ENCODE results near the gene TM4SF1.

Gene TM4SF1

GRCh38 chr3:149363053-149363452, 14.4 kb downstream of the TM4SF1 start:
- no peak for TF ChIP-seq CTCF (IDR thresholded peaks at IDR 0.05; ENCODE audit: insufficient read depth, low read depth, low read length, missing control alignments)
- no peak overlapping the region for H3K4me3 ChIP-seq (ENCODE audit: low read length)
- peak; percentile 88 for DNase-seq (ENCODE audit: low read depth)

DNA sequence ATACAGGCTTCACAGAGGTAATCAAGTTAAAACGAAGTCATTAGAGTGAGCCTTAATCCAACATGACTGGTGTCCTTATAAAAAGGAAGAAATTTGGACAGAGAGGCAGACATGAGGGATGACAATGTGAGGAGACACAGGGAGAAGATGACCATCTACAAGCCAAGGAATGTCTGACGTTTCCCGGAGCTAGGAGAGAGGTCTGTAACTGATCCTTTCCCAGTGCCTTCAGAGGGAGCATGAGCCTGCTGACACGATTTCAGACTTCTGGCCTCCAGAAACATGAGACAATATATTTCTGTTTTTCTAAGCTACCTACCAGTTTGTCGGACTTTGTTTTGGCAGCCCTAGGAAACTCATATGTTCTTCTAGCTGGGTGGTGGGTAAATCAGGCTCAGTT, 15.1 kb downstream of the TM4SF1 start:
- no peak for DNase-seq (ENCODE audit: low read depth)
- H3K4me3 ChIP-seq (ENCODE audit: low read length) = no peak overlapping the region
- TF ChIP-seq CTCF (IDR thresholded peaks at IDR 0.05; ENCODE audit: insufficient read depth, low read depth, low read length, missing control alignments) = no peak

- no peak for TF ChIP-seq CTCF (IDR thresholded peaks at IDR 0.05; ENCODE audit: insufficient read depth, low read depth, low read length, missing control alignments)
- DNase-seq (ENCODE audit: low read depth) = no peak
- no peak overlapping the region for H3K4me3 ChIP-seq (ENCODE audit: low read length)
These were observed 20.8 kb downstream of the TM4SF1 start for GRCh38 chr3:149356630-149357029.

DNA sequence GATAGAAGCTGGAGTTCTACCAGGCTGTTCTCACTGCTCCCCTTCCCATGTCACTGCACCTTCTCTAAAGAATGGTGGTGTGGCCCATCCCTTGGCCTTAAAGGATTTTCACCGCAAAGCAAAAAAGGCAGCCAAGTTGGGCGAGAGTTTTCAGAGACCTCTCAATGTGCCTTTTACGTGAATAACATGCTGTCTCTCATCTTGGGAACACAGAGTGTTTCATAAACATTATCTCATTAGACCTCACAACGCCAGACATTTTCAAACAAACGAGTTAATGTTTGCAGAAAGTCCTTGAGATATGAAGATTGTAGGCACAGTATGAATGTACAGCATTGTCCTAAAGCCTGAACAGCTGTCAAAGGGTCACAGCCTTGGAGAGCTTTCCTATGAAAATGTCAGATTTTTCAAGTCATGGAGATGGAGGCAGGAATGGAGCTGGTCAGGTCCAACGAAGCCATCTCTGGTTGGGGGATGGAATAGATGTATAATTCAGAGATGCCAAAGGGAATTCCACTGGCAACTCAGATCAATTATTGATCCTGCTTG, 21.3 kb downstream of the TM4SF1 start:
- no peak for TF ChIP-seq CTCF (IDR thresholded peaks at IDR 0.05; ENCODE audit: insufficient read depth, low read depth, low read length, missing control alignments)
- no peak for DNase-seq (ENCODE audit: low read depth)
- no peak overlapping the region for H3K4me3 ChIP-seq (ENCODE audit: low read length)

DNA sequence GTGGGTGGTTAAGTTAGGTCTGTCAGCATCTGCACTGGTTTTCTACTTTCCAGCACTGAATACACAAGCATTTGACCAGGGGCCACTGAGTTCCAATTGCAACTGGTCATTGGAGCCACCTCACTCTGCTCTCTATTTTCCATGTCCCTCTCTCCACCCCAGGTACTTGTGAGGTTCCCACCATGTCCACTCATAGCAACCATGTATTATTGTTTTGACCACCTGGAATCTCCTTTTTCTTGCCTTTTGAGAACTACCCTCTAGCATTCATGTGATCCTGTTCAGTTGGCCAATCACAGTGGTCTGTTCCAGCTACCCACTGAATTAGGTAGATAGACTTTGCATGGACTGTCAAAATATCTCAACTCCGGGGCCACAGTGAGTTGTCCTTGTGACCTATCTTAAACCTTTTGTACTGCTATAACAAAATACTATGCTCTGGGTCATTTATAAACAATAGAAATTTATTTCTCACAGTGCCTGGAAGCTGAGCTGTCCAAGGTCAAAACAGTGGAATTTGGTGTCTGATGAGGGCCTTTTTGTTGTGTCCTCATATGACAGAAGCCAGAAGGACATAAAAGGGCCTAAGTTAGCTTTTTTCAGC, 23.8 kb downstream of the TM4SF1 start:
- H3K4me3 ChIP-seq (ENCODE audit: low read length) = no peak overlapping the region
- no peak for TF ChIP-seq CTCF (IDR thresholded peaks at IDR 0.05; ENCODE audit: insufficient read depth, low read depth, low read length, missing control alignments)
- DNase-seq (ENCODE audit: low read depth) = no peak

- peak; percentile 74 for DNase-seq (ENCODE audit: low read depth)
- peak; percentile 91 for TF ChIP-seq CTCF (IDR thresholded peaks at IDR 0.05; ENCODE audit: insufficient read depth, low read depth, low read length, missing control alignments)
- no peak overlapping the region for H3K4me3 ChIP-seq (ENCODE audit: low read length)
These were observed 24.9 kb downstream of the TM4SF1 start for GRCh38 chr3:149352556-149352955.

GRCh38 chr3:149343951-149344350, 33.5 kb downstream of the TM4SF1 start:
- peak; percentile 32 for DNase-seq (ENCODE audit: low read depth)
- TF ChIP-seq CTCF (IDR thresholded peaks at IDR 0.05; ENCODE audit: insufficient read depth, low read depth, low read length, missing control alignments) = no peak
- H3K4me3 ChIP-seq (ENCODE audit: low read length) = no peak overlapping the region

Measured in epithelial cell of esophagus (primary cell).